GM12878 (cell line): Measurements from ENCODE around the gene STXBP3. TPM values are rescaled to one million over a fixed set of nuclear protein-coding genes. Genes with fewer than 3 reads are reported as not detected.

Experiments used
- ATAC-seq: fragments of 200-7000 bp; cut with Tn5 transposase; 3 replicates; pipeline ENCODE4 v1.9.1; 2020; ENCODE audit warnings: mild to moderate bottlenecking, moderate library complexity
- BruUV-seq: library from RNA; stranded (reverse); fragments of 400-500 nt; replicated peaks from 2 replicates; lab custom pipeline; 2021; lab: Mats Ljungman, UMichigan
- CTCF ChIA-PET: fragments of 300-600 bp; sonication (Branson Sonifier 250); formaldehyde crosslinking; extraction: SDS; loops from one replicate; lab custom pipeline; 2021; ENCODE audit warnings: inconsistent platforms; lab: Yijun Ruan, JAX
- POLR2A ChIA-PET: fragments of 350-600 bp; formaldehyde crosslinking; extraction: SDS; loops from one replicate; lab custom pipeline; 2021; ENCODE audit warnings: inconsistent platforms; lab: Charles Lee
- RAD21 ChIA-PET: fragments of 300-600 bp; sonication (Branson Sonifier 250); formaldehyde crosslinking; loops from one replicate; lab custom pipeline; 2023; ENCODE audit warnings: antibody characterized with exemption; ENCODE audit not compliant: unreplicated experiment; lab: Charles Lee
- SMC1A ChIA-PET: fragments of 300-600 bp; sonication (Branson Sonifier 250); formaldehyde crosslinking; loops from one replicate; lab custom pipeline; 2023; ENCODE audit not compliant: unreplicated experiment, uncharacterized antibody; lab: Charles Lee
- DNase-seq: peaks from one replicate; pipeline ENCODE4 v3.0.0-alpha.2; 2011; ENCODE audit warnings: low read depth, low spot score
- FAIRE-seq: peaks from 3 replicates; lab custom pipeline; 2011; peaks lifted over from hg19 to GRCh38; lab: Jason Lieb, UNC
- H2AFZ ChIP-seq: 2 replicates; pipeline ENCODE4 v1.6.0; 2011; ENCODE audit warnings: low read depth, low read length, control low read depth; ENCODE audit not compliant: control insufficient read depth
- H3K27ac ChIP-seq: 2 replicates; pipeline ENCODE4 v1.5.1; 2011; ENCODE audit warnings: control low read depth; ENCODE audit not compliant: control insufficient read depth, insufficient read depth
- H3K27me3 ChIP-seq, 2 experiments: replicated peaks in 1 of 2; 2 replicates each; pipeline versions ENCODE4 v1.6.0 to v1.6.1; 2011; ENCODE audit warnings: low read length in 1 of 2; ENCODE audit not compliant: control insufficient read depth in 2 of 2, insufficient read depth in 2 of 2
- H3K36me3 ChIP-seq, 2 experiments: 2 replicates each; pipeline ENCODE4 v1.5.1; 2011; ENCODE audit warnings: low read length in 1 of 2; ENCODE audit not compliant: control insufficient read depth in 2 of 2, insufficient read depth in 2 of 2
- H3K4me1 ChIP-seq: 2 replicates; pipeline ENCODE4 v1.6.1; 2011; ENCODE audit warnings: mild to moderate bottlenecking, low read length, moderate library complexity, mixed read lengths; ENCODE audit not compliant: control insufficient read depth, insufficient read depth
- H3K4me2 ChIP-seq: 2 replicates; pipeline ENCODE4 v1.6.0; 2011; ENCODE audit warnings: control low read depth; ENCODE audit not compliant: control insufficient read depth, insufficient read depth
- H3K4me3 ChIP-seq: fragments of 200-600 bp; sonication (generic); 2 replicates; pipeline ENCODE4 v1.5.1; 2016
- H3K79me2 ChIP-seq: 2 replicates; pipeline ENCODE4 v1.6.0; 2011; ENCODE audit warnings: low read length; ENCODE audit not compliant: control insufficient read depth, insufficient read depth
- H3K9ac ChIP-seq: 2 replicates; pipeline ENCODE4 v1.8.0; 2011; ENCODE audit warnings: low read length, control low read depth, mixed read lengths; ENCODE audit not compliant: control insufficient read depth, insufficient read depth
- H3K9me3 ChIP-seq: replicated peaks from 3 replicates; pipeline ENCODE4 v1.5.1; 2011; ENCODE audit warnings: mild to moderate bottlenecking, low read length; ENCODE audit not compliant: control insufficient read depth, insufficient read depth
- H4K20me1 ChIP-seq: 2 replicates; pipeline ENCODE4 v1.6.0; 2011; ENCODE audit not compliant: control insufficient read depth, insufficient read depth
- CHD1 ChIP-seq: IDR thresholded peaks from 2 replicates; pipeline ENCODE4 v1.6.1; 2012; ENCODE audit warnings: low read depth, low read length, improper control_type of control experiment
- IRF4 ChIP-seq: IDR thresholded peaks from 2 replicates; pipeline ENCODE4 v1.6.1; 2011; ENCODE audit warnings: low read depth, low read length
- JUNB ChIP-seq: IDR thresholded peaks from 2 replicates; pipeline ENCODE4 v1.6.1; 2016; ENCODE audit warnings: antibody characterized with exemption, mild to moderate bottlenecking
- POLR2A ChIP-seq: IDR thresholded peaks from 2 replicates; pipeline ENCODE4 v1.6.1; 2011; ENCODE audit warnings: low read depth, mild to moderate bottlenecking, low read length
- SMC3 ChIP-seq: IDR thresholded peaks from 2 replicates; pipeline ENCODE4 v1.6.1; 2011; ENCODE audit warnings: low read length, improper control_type of control experiment, borderline replicate concordance
- SRF ChIP-seq, 2 experiments: IDR thresholded peaks; 2 replicates each; pipeline ENCODE4 v1.6.1; 2011; ENCODE audit warnings: low read depth in 2 of 2, low read length in 2 of 2, mild to moderate bottlenecking in 1 of 2, moderate library complexity in 1 of 2
- WGBS: methylation state at CpG from one replicate; pipeline ENCODE4 v1.1.6; 2016; ENCODE audit warnings: low lambda C conversion rate; ENCODE audit not compliant: insufficient replicate concordance, insufficient coverage; ENCODE audit errors: missing lambda C conversion rate; 5-methylcytosine and 5-hydroxymethylcytosine counted together
- in situ Hi-C: fragments of 300-500 bp; cut with MboI; formaldehyde crosslinking; loops from 9 replicates; pipeline ENCODE4 v1.14.3; 2018; ENCODE audit warnings: mixed read lengths
- intact Hi-C: fragments of 100-400 bp; cut with micrococcal nuclease; formaldehyde crosslinking; loops from one replicate; pipeline ENCODE4 v1.14.2; 2022; ENCODE audit not compliant: unreplicated experiment
- polyA plus RNA-seq, 11 experiments: library from polyadenylated mRNA; depleted of rRNA in 4 of 11; unstranded in 6 of 11; stranded (reverse) in 5 of 11; fragments of >200 nt; fragmentation: Nextera tagmentation in 4 of 11; fragmentation: Illumina TruSeq in 1 of 11; extraction: Ambion mirVana in 4 of 11; extraction: Trizol in 1 of 11; gene quantifications; 1 replicate in 1 of 11; 2 replicates in 10 of 11; pipeline versions ENCODE4 v1.2.1 to v1.2.3, GENCODE V29; 2011 to 2016; ENCODE audit warnings: inconsistent platforms in 2 of 11, missing spikeins in 2 of 11, low read depth in 1 of 11
- total RNA-seq, 4 experiments: library from RNA; depleted of rRNA in 3 of 4; stranded (reverse); fragments of >200 nt in 3 of 4; fragmentation: Illumina TruSeq in 1 of 4; extraction: Trizol in 1 of 4; gene quantifications; 2 replicates each; pipeline versions ENCODE4 v1.2.1 to v1.2.3, GENCODE V29; 2013 to 2021
- TF ChIP-seq, protein P1 (sequence below): fragments of 450-650 bp; IDR thresholded peaks from 2 replicates; pipeline ENCODE4 v1.6.1; 2016; ENCODE audit warnings: mild to moderate bottlenecking
- TF ChIP-seq, protein P2 (sequence below): fragments of 450-650 bp; IDR thresholded peaks from 2 replicates; pipeline ENCODE4 v1.6.1; 2018; ENCODE audit warnings: borderline replicate concordance, mild to moderate bottlenecking; ENCODE audit not compliant: partially characterized antibody

STXBP3 gene
- total and polyA plus RNA-seq, 10 of the 15 experiments (the other 5 are each of a cell fraction or from before 2014, with no cell fraction given) = 19.6 to 35.1 (median 27.3) TPM

DNA sequence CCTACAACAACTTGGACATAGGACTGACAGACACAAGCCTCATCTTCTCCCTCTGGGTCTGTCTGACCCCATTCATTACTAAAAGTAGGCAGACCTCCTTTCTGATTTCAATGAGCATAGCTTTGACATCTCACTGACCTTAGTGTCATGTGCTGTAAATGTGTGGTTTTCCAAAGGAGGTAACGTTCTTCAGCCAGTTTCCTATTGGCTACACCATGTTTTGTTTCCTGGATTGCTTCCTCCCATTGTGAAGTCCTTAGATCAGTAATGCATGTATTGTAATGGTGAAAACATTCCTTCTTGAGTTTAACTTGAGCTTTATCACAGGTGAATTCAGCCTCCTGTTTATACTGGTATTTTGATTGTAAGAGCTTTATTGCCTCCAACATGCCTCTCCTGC lies 20.6 kb downstream of the STXBP3 start:
- in situ Hi-C loops (no loop called here), intact Hi-C loops (no loop called here)
- Histone ChIP-seq H3K27ac (no peak overlapping the region), H3K4me3 (no peak overlapping the region), H3K36me3 (peaks cover 0 to 3% of the 10 kb centered on the region in 2 experiments; a peak in 2 of 4 replicates), H3K27me3 (no peaks in the 10 kb centered on the region), H3K9me3 (no peaks in the 10 kb centered on the region), H3K4me1 (no peaks in the 10 kb centered on the region), H2AFZ (no peak overlapping the region), H3K4me2 (no peak overlapping the region), H4K20me1 (no peaks in the 10 kb centered on the region), H3K9ac (no peak overlapping the region), H3K79me2 (no peaks in the 10 kb centered on the region)
- ChIA-PET POLR2A (interaction anchor here (1.2 to 1.4 kb wide), 2 partner anchors 13 to 20 kb away, joined by 3 read pairs; no protein-coding TSS in a partner anchor), SMC1A (no interaction called here), RAD21 (interaction anchor here (1.0 kb wide), 1 partner anchor 17 kb away, joined by 3 read pairs; no protein-coding TSS in a partner anchor)
- no TSS peak for BruUV-seq
- 0% methylated on average over 1 of the region's 1 CpG for WGBS
- FAIRE-seq (no peak), ATAC-seq (no peak)
- TF ChIP-seq JUNB (no peak), CHD1 (no peak), SMC3 (no peak), SRF (IDR thresholded peaks at IDR 0.05; ENCODE audit: low read depth in 2 of 2, low read length in 2 of 2) (no peak), IRF4 (no peak), POLR2A (no peak)
- TF ChIP-seq, protein P1, sequence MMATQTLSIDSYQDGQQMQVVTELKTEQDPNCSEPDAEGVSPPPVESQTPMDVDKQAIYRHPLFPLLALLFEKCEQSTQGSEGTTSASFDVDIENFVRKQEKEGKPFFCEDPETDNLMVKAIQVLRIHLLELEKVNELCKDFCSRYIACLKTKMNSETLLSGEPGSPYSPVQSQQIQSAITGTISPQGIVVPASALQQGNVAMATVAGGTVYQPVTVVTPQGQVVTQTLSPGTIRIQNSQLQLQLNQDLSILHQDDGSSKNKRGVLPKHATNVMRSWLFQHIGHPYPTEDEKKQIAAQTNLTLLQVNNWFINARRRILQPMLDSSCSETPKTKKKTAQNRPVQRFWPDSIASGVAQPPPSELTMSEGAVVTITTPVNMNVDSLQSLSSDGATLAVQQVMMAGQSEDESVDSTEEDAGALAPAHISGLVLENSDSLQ = no peak
- TF ChIP-seq, protein P2, sequence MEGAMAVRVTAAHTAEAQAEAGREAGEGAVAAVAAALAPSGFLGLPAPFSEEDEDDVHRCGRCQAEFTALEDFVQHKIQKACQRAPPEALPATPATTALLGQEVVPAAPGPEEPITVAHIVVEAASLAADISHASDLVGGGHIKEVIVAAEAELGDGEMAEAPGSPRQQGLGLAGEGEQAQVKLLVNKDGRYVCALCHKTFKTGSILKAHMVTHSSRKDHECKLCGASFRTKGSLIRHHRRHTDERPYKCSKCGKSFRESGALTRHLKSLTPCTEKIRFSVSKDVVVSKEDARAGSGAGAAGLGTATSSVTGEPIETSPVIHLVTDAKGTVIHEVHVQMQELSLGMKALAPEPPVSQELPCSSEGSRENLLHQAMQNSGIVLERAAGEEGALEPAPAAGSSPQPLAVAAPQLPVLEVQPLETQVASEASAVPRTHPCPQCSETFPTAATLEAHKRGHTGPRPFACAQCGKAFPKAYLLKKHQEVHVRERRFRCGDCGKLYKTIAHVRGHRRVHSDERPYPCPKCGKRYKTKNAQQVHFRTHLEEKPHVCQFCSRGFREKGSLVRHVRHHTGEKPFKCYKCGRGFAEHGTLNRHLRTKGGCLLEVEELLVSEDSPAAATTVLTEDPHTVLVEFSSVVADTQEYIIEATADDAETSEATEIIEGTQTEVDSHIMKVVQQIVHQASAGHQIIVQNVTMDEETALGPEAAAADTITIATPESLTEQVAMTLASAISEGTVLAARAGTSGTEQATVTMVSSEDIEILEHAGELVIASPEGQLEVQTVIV = no peak
- TF ChIP-seq, all 136 proteins: peak for 0
- no peak for DNase-seq
- CTCF ChIA-PET = no interaction called here
